Upper lobe of left lung (tissue), 6 donors: ENCODE data around the gene A2ML1. TPM values are rescaled to one million over a fixed set of nuclear protein-coding genes. Genes with fewer than 3 reads are reported as not detected.

Experiments used
- ATAC-seq, 2 donors: fragments of 200-7000 bp; cut with Tn5 transposase; one replicate each; pipeline ENCODE4 v1.9.1; 2022; ENCODE audit warnings: mild to moderate bottlenecking in 2 of 2, moderate library complexity in 2 of 2; ENCODE audit not compliant: low FRiP score in 2 of 2
- DNase-seq, 2 donors: peaks; one replicate each; pipeline ENCODE4 v3.0.0-alpha.2; 2019 to 2020
- H3K27ac ChIP-seq, 4 donors: fragments of 200-600 bp; sonication (generic); one replicate each; pipeline ENCODE4 v1.5.1; 2016 to 2019
- H3K27me3 ChIP-seq, 4 donors: fragments of 200-600 bp; sonication (generic); one replicate each; pipeline ENCODE4 v1.5.1; 2017 to 2019
- H3K36me3 ChIP-seq, 4 donors: fragments of 200-600 bp; sonication (generic); one replicate each; pipeline ENCODE4 v1.5.1; 2016 to 2019
- H3K4me1 ChIP-seq, 4 donors: fragments of 200-600 bp; sonication (generic); one replicate each; pipeline ENCODE4 v1.5.1; 2018 to 2019
- H3K4me3 ChIP-seq, 4 donors: fragments of 200-600 bp; sonication (generic); one replicate each; pipeline ENCODE4 v1.5.1; 2017 to 2019; ENCODE audit warnings: mild to moderate bottlenecking in 2 of 4, moderate library complexity in 1 of 4
- H3K9me3 ChIP-seq, 4 donors: fragments of 200-600 bp; sonication (generic); one replicate each; pipeline ENCODE4 v1.5.1; 2018 to 2019
- CTCF ChIP-seq, 6 experiments: fragments of 450-650 bp in 4 of 6; fragments of 200-600 bp in 2 of 6; sonication (generic) in 2 of 6; IDR thresholded peaks; one replicate each; pipeline ENCODE4 v1.5.1; 2016 to 2019; ENCODE audit warnings: antibody characterized with exemption in 6 of 6
- EP300 ChIP-seq, 4 donors: sonication (generic); formaldehyde crosslinking; IDR thresholded peaks; one replicate each; pipeline ENCODE4 v1.5.1; 2017; ENCODE audit warnings: antibody characterized with exemption in 4 of 4, control low read depth in 2 of 4
- POLR2A ChIP-seq, 4 donors: fragments of 450-650 bp; IDR thresholded peaks; one replicate each; pipeline ENCODE4 v1.5.1; 2016 to 2017; ENCODE audit warnings: antibody characterized with exemption in 4 of 4, mild to moderate bottlenecking in 2 of 4
- POLR2AphosphoS5 ChIP-seq, 2 donors: sonication (generic); formaldehyde crosslinking; IDR thresholded peaks; one replicate each; pipeline ENCODE4 v1.5.1; 2017; ENCODE audit warnings: antibody characterized with exemption in 2 of 2
- WGBS, 2 donors: methylation state at CpG; one replicate each; pipeline ENCODE4 v1.1.5; 2017 to 2018; 5-methylcytosine and 5-hydroxymethylcytosine counted together
- total RNA-seq, 6 donors: library from RNA; depleted of rRNA in 4 of 6; stranded (reverse); fragments of >200 nt in 4 of 6; gene quantifications; one replicate each; pipeline versions ENCODE4 v1.1.0 to v1.2.1, GENCODE V29; 2016 to 2021
- donor health status: DM: no; HTN: no; CAD: no; lungs with moderate emphysema.
- donor health status: DM: no; HTN: yes; CAD: no; lungs with severe emphysema.

A2ML1 gene
- under 1 TPM in 2 of 6 donors, not detected in 4; 0.13 to 0.15 TPM for total RNA-seq

GRCh38 chr12:8822298-8822697 lies at the start of gene A2ML1:
TSS of gene A2ML1 (plus strand) at chr12:8822621. CDS start at chr12:8822652, 31 bp downstream.
- ATAC-seq (peak in 1 of 2 donors; percentile 56), DNase-seq (no peak)
- WGBS, 2 donors, result 80 to 96% methylated on average over 1 to 3 of the region's 3 CpGs
- H3K9me3 ChIP-seq, result no peaks in the 10 kb centered on the region
- TF ChIP-seq EP300 (IDR thresholded peaks at IDR 0.05), result no peak
- no peak for TF ChIP-seq CTCF (IDR thresholded peaks at IDR 0.05)
- no peak for TF ChIP-seq POLR2AphosphoS5 (IDR thresholded peaks at IDR 0.05)
- TF ChIP-seq POLR2A (IDR thresholded peaks at IDR 0.05), result no peak
- H3K27ac ChIP-seq, result no peak within 1 kb of the TSS
- no peak within 1 kb of the TSS for H3K4me3 ChIP-seq
- no peaks in the 10 kb centered on the region for H3K27me3 ChIP-seq
- H3K36me3 ChIP-seq, result no peaks in the 10 kb centered on the region
- no peaks in the 10 kb centered on the region for H3K4me1 ChIP-seq

- H3K4me3 ChIP-seq, result no peak overlapping the region
- H3K4me1 ChIP-seq, result peaks cover 0 to 12% (median 2%) of the 10 kb centered on the region in 4 donors
- ATAC-seq, result no peak
- no peak overlapping the region for H3K27ac ChIP-seq
- H3K36me3 ChIP-seq, result peaks cover 0 to 5% (median 0%) of the 10 kb centered on the region in 4 donors
- WGBS, 2 donors, result 91 to 97% methylated on average over 10 of the region's 10 CpGs
- no peak for TF ChIP-seq CTCF (IDR thresholded peaks at IDR 0.05)
- TF ChIP-seq EP300 (IDR thresholded peaks at IDR 0.05), result no peak
- no peaks in the 10 kb centered on the region for H3K27me3 ChIP-seq
- peak in 1 of 2 donors; percentile 45 for DNase-seq
- H3K9me3 ChIP-seq, result no peaks in the 10 kb centered on the region
Measured at GRCh38 chr12:8773461-8773860, 49.0 kb upstream of the A2ML1 start.

- Histone ChIP-seq H3K4me1 (peaks cover 0 to 8% (median 5%) of the 10 kb centered on the region in 4 donors), H3K9me3 (no peaks in the 10 kb centered on the region), H3K36me3 (peaks cover 0 to 13% (median 7%) of the 10 kb centered on the region in 4 donors), H3K27me3 (no peaks in the 10 kb centered on the region), H3K4me3 (no peak overlapping the region), H3K27ac (no peak overlapping the region)
- ATAC-seq (no peak), DNase-seq (no peak)
- TF ChIP-seq EP300 (IDR thresholded peaks at IDR 0.05) (no peak), POLR2AphosphoS5 (IDR thresholded peaks at IDR 0.05) (no peak), CTCF (IDR thresholded peaks at IDR 0.05) (no peak), POLR2A (IDR thresholded peaks at IDR 0.05) (no peak)
- 79 to 81% methylated on average over 4 of the region's 4 CpGs for WGBS, 2 donors
Measured at GRCh38 chr12:8779281-8779680, 43.1 kb upstream of the A2ML1 start.

GRCh38 chr12:8779862-8780261 lies 42.6 kb upstream of the A2ML1 start:
- H3K4me3 ChIP-seq, result no peak overlapping the region
- H3K36me3 ChIP-seq, result peaks cover 0 to 13% (median 7%) of the 10 kb centered on the region in 4 donors
- TF ChIP-seq EP300 (IDR thresholded peaks at IDR 0.05) (no peak), POLR2A (IDR thresholded peaks at IDR 0.05) (no peak), POLR2AphosphoS5 (IDR thresholded peaks at IDR 0.05) (no peak), CTCF (IDR thresholded peaks at IDR 0.05) (no peak)
- ATAC-seq (no peak), DNase-seq (no peak)
- WGBS, 2 donors, result 79 to 84% methylated on average over 2 of the region's 2 CpGs
- peaks cover 0 to 8% (median 5%) of the 10 kb centered on the region in 4 donors for H3K4me1 ChIP-seq
- no peak overlapping the region for H3K27ac ChIP-seq
- no peaks in the 10 kb centered on the region for H3K27me3 ChIP-seq
- H3K9me3 ChIP-seq, result no peaks in the 10 kb centered on the region

GRCh38 chr12:8780389-8780788 lies 42.0 kb upstream of the A2ML1 start:
- Histone ChIP-seq H3K4me1 (peaks cover 0 to 8% (median 5%) of the 10 kb centered on the region in 4 donors), H3K27ac (no peak overlapping the region), H3K27me3 (no peaks in the 10 kb centered on the region), H3K36me3 (peaks cover 0 to 13% (median 7%) of the 10 kb centered on the region in 4 donors), H3K9me3 (no peaks in the 10 kb centered on the region), H3K4me3 (no peak overlapping the region)
- DNase-seq (no peak), ATAC-seq (no peak)
- 83 to 91% methylated on average over 1 of the region's 1 CpG for WGBS, 2 donors
- TF ChIP-seq POLR2A (IDR thresholded peaks at IDR 0.05) (no peak), CTCF (IDR thresholded peaks at IDR 0.05) (peak in 2 of 6 experiments; percentile 22 to 24)
